ENCODE measurements around the gene PXYLP1. TPM values are rescaled to one million over a fixed set of nuclear protein-coding genes. Genes with fewer than 3 reads are reported as not detected.

Gene PXYLP1
- total and polyA plus RNA-seq, 2 donors (not counting 1 experiment from before 2014, with no cell fraction given): 1.4 to 4.5 TPM

GRCh38 chr3:141273700-141274410 is 42.2 kb downstream of the PXYLP1 start:
- ChIA-PET CTCF (no interaction called here), POLR2A (no interaction called here)
- Mint-ChIP-seq H3K9me3 (ENCODE audit: insufficient read depth) (no peaks in the 10 kb centered on the region), H3K27me3 (no peaks in the 10 kb centered on the region), H3K27ac (no peak overlapping the region), H3K4me1 (no peaks in the 10 kb centered on the region), H3K4me3 (no peak overlapping the region)
- H3K27me3 ChIP-seq (replicated peaks in 1 of 4; ENCODE audit: control extremely low read depth in 1 of 4, control insufficient read depth in 3 of 4, insufficient read depth in 4 of 4, low read length in 3 of 4): no peaks in the 10 kb centered on the region
- no peaks in the 10 kb centered on the region for H3K79me2 ChIP-seq (ENCODE audit: control insufficient read depth, insufficient read depth, low read length)
- H3K36me3 ChIP-seq (replicated peaks in 1 of 2; ENCODE audit: control extremely low read depth in 1 of 2, control insufficient read depth in 1 of 2, extremely low read depth in 1 of 2, insufficient read depth in 2 of 2, low read length in 1 of 2): no peaks in the 10 kb centered on the region
- ATAC-seq (ENCODE audit: low read depth): no peak
- 90% methylated on average over 12 of the region's 15 CpGs for WGBS (ENCODE audit: insufficient coverage)
- no peak overlapping the region for H2AFZ ChIP-seq (ENCODE audit: insufficient read depth, low read depth, low read length, poor library complexity, severe bottlenecking)
- H3K4me3 ChIP-seq (ENCODE audit: control extremely low read depth in 1 of 5, extremely low read depth in 1 of 5, insufficient read depth in 1 of 5, low read depth in 2 of 5, low read length in 4 of 5): no peak overlapping the region
- H3K27ac ChIP-seq (ENCODE audit: low read length in 2 of 2): no peak overlapping the region
- no peak overlapping the region for H3K9ac ChIP-seq (ENCODE audit: low read length)
- no peak for DNase-seq
- no peak for TF ChIP-seq CTCF (IDR thresholded peaks at IDR 0.05)
- TF ChIP-seq EZH2 (IDR thresholded peaks at IDR 0.05; ENCODE audit: borderline replicate concordance, insufficient read depth, low read depth, low read length, poor library complexity, severe bottlenecking): no peak
- H3K4me2 ChIP-seq (replicated peaks; ENCODE audit: low read depth, low read length, poor library complexity, severe bottlenecking): no peak overlapping the region
- no peaks in the 10 kb centered on the region for H3K9me3 ChIP-seq (ENCODE audit: control extremely low read depth in 1 of 3, control insufficient read depth in 2 of 3, insufficient read depth in 1 of 3, low read length in 2 of 3)
- intact Hi-C loops (cut with micrococcal nuclease): no loop called here
- no peaks in the 10 kb centered on the region for H3K4me1 ChIP-seq (ENCODE audit: control insufficient read depth in 2 of 2, insufficient read depth in 2 of 2, low read length in 2 of 2)
- H4K20me1 ChIP-seq (ENCODE audit: control insufficient read depth, insufficient read depth, low read length, poor library complexity, severe bottlenecking): no peaks in the 10 kb centered on the region

- no peaks in the 10 kb centered on the region for H3K36me3 ChIP-seq (replicated peaks in 1 of 2; ENCODE audit: control extremely low read depth in 1 of 2, control insufficient read depth in 1 of 2, extremely low read depth in 1 of 2, insufficient read depth in 2 of 2, low read length in 1 of 2)
- ChIA-PET CTCF (no interaction called here), POLR2A (no interaction called here)
- no peaks in the 10 kb centered on the region for H3K27me3 ChIP-seq (replicated peaks in 1 of 4; ENCODE audit: control extremely low read depth in 1 of 4, control insufficient read depth in 3 of 4, insufficient read depth in 4 of 4, low read length in 3 of 4)
- H3K27ac ChIP-seq (ENCODE audit: low read length in 2 of 2): no peak overlapping the region
- no peak overlapping the region for H2AFZ ChIP-seq (ENCODE audit: insufficient read depth, low read depth, low read length, poor library complexity, severe bottlenecking)
- Mint-ChIP-seq H3K27ac (no peak overlapping the region), H3K9me3 (ENCODE audit: insufficient read depth) (no peaks in the 10 kb centered on the region), H3K4me1 (peaks cover 4% of the 10 kb centered on the region), H3K4me3 (no peak overlapping the region), H3K27me3 (no peaks in the 10 kb centered on the region)
- H3K4me2 ChIP-seq (replicated peaks; ENCODE audit: low read depth, low read length, poor library complexity, severe bottlenecking): no peak overlapping the region
- H3K9me3 ChIP-seq (ENCODE audit: control extremely low read depth in 1 of 3, control insufficient read depth in 2 of 3, insufficient read depth in 1 of 3, low read length in 2 of 3): no peaks in the 10 kb centered on the region
- TF ChIP-seq EZH2 (IDR thresholded peaks at IDR 0.05; ENCODE audit: borderline replicate concordance, insufficient read depth, low read depth, low read length, poor library complexity, severe bottlenecking): no peak
- TF ChIP-seq CTCF (IDR thresholded peaks at IDR 0.05): no peak
- DNase-seq: no peak
- intact Hi-C loops (cut with micrococcal nuclease): no loop called here
- H3K9ac ChIP-seq (ENCODE audit: low read length): no peak overlapping the region
- no peak for ATAC-seq (ENCODE audit: low read depth)
- no peaks in the 10 kb centered on the region for H3K79me2 ChIP-seq (ENCODE audit: control insufficient read depth, insufficient read depth, low read length)
- 98% methylated on average over 10 of the region's 10 CpGs for WGBS (ENCODE audit: insufficient coverage)
- H4K20me1 ChIP-seq (ENCODE audit: control insufficient read depth, insufficient read depth, low read length, poor library complexity, severe bottlenecking): no peaks in the 10 kb centered on the region
- H3K4me1 ChIP-seq (ENCODE audit: control insufficient read depth in 2 of 2, insufficient read depth in 2 of 2, low read length in 2 of 2): no peaks in the 10 kb centered on the region
- no peak overlapping the region for H3K4me3 ChIP-seq (ENCODE audit: control extremely low read depth in 1 of 5, extremely low read depth in 1 of 5, insufficient read depth in 1 of 5, low read depth in 2 of 5, low read length in 4 of 5)
Measured at GRCh38 chr3:141274411-141275031, 42.9 kb downstream of the PXYLP1 start.

Measured in B cell (primary cell).